GM12878 (cell line): ENCODE data around the gene PTPRN2. TPM values are rescaled to one million over a fixed set of nuclear protein-coding genes. Genes with fewer than 3 reads are reported as not detected.

Experiments
- ATAC-seq: fragments of 200-7000 bp; cut with Tn5 transposase; 3 replicates; pipeline ENCODE4 v1.9.1; 2020; ENCODE audit warnings: mild to moderate bottlenecking, moderate library complexity
- BruUV-seq: library from RNA; stranded (reverse); fragments of 400-500 nt; replicated peaks from 2 replicates; lab custom pipeline; 2021; lab: Mats Ljungman, UMichigan
- CTCF ChIA-PET: fragments of 300-600 bp; sonication (Branson Sonifier 250); formaldehyde crosslinking; extraction: SDS; loops from one replicate; lab custom pipeline; 2021; ENCODE audit warnings: inconsistent platforms; lab: Yijun Ruan, JAX
- POLR2A ChIA-PET: fragments of 350-600 bp; formaldehyde crosslinking; extraction: SDS; loops from one replicate; lab custom pipeline; 2021; ENCODE audit warnings: inconsistent platforms; lab: Charles Lee
- RAD21 ChIA-PET: fragments of 300-600 bp; sonication (Branson Sonifier 250); formaldehyde crosslinking; loops from one replicate; lab custom pipeline; 2023; ENCODE audit warnings: antibody characterized with exemption; ENCODE audit not compliant: unreplicated experiment; lab: Charles Lee
- SMC1A ChIA-PET: fragments of 300-600 bp; sonication (Branson Sonifier 250); formaldehyde crosslinking; loops from one replicate; lab custom pipeline; 2023; ENCODE audit not compliant: unreplicated experiment, uncharacterized antibody; lab: Charles Lee
- DNase-seq: peaks from one replicate; pipeline ENCODE4 v3.0.0-alpha.2; 2011; ENCODE audit warnings: low read depth, low spot score
- FAIRE-seq: peaks from 3 replicates; lab custom pipeline; 2011; peaks lifted over from hg19 to GRCh38; lab: Jason Lieb, UNC
- H2AFZ ChIP-seq: 2 replicates; pipeline ENCODE4 v1.6.0; 2011; ENCODE audit warnings: low read depth, low read length, control low read depth; ENCODE audit not compliant: control insufficient read depth
- H3K27ac ChIP-seq: 2 replicates; pipeline ENCODE4 v1.5.1; 2011; ENCODE audit warnings: control low read depth; ENCODE audit not compliant: control insufficient read depth, insufficient read depth
- H3K27me3 ChIP-seq, 2 experiments: replicated peaks in 1 of 2; 2 replicates each; pipeline versions ENCODE4 v1.6.0 to v1.6.1; 2011; ENCODE audit warnings: low read length in 1 of 2; ENCODE audit not compliant: control insufficient read depth in 2 of 2, insufficient read depth in 2 of 2
- H3K36me3 ChIP-seq, 2 experiments: 2 replicates each; pipeline ENCODE4 v1.5.1; 2011; ENCODE audit warnings: low read length in 1 of 2; ENCODE audit not compliant: control insufficient read depth in 2 of 2, insufficient read depth in 2 of 2
- H3K4me1 ChIP-seq: 2 replicates; pipeline ENCODE4 v1.6.1; 2011; ENCODE audit warnings: mild to moderate bottlenecking, low read length, moderate library complexity, mixed read lengths; ENCODE audit not compliant: control insufficient read depth, insufficient read depth
- H3K4me2 ChIP-seq: 2 replicates; pipeline ENCODE4 v1.6.0; 2011; ENCODE audit warnings: control low read depth; ENCODE audit not compliant: control insufficient read depth, insufficient read depth
- H3K4me3 ChIP-seq: fragments of 200-600 bp; sonication (generic); 2 replicates; pipeline ENCODE4 v1.5.1; 2016
- H3K79me2 ChIP-seq: 2 replicates; pipeline ENCODE4 v1.6.0; 2011; ENCODE audit warnings: low read length; ENCODE audit not compliant: control insufficient read depth, insufficient read depth
- H3K9ac ChIP-seq: 2 replicates; pipeline ENCODE4 v1.8.0; 2011; ENCODE audit warnings: low read length, control low read depth, mixed read lengths; ENCODE audit not compliant: control insufficient read depth, insufficient read depth
- H3K9me3 ChIP-seq: replicated peaks from 3 replicates; pipeline ENCODE4 v1.5.1; 2011; ENCODE audit warnings: mild to moderate bottlenecking, low read length; ENCODE audit not compliant: control insufficient read depth, insufficient read depth
- H4K20me1 ChIP-seq: 2 replicates; pipeline ENCODE4 v1.6.0; 2011; ENCODE audit not compliant: control insufficient read depth, insufficient read depth
- ATF2 ChIP-seq: IDR thresholded peaks from 2 replicates; pipeline ENCODE4 v1.6.1; 2012; ENCODE audit warnings: low read length, inconsistent platforms
- BHLHE40 ChIP-seq, 2 experiments: fragments of 450-650 bp in 1 of 2; IDR thresholded peaks; 2 replicates each; pipeline ENCODE4 v1.6.1; 2011 to 2017; ENCODE audit warnings: low read depth in 2 of 2, borderline replicate concordance in 1 of 2, improper control_type of control experiment in 1 of 2, low read length in 1 of 2, mild to moderate bottlenecking in 1 of 2
- ESRRA ChIP-seq: IDR thresholded peaks from 2 replicates; pipeline ENCODE4 v1.6.1; 2012; ENCODE audit warnings: mild to moderate bottlenecking, low read length, improper control_type of control experiment
- IRF5 ChIP-seq: fragments of 450-650 bp; IDR thresholded peaks from 2 replicates; pipeline ENCODE4 v1.6.1; 2017; ENCODE audit warnings: borderline replicate concordance
- JUNB ChIP-seq: IDR thresholded peaks from 2 replicates; pipeline ENCODE4 v1.6.1; 2016; ENCODE audit warnings: antibody characterized with exemption, mild to moderate bottlenecking
- NBN ChIP-seq: fragments of 450-650 bp; IDR thresholded peaks from 2 replicates; pipeline ENCODE4 v1.6.1; 2016
- NFIC ChIP-seq: IDR thresholded peaks from 2 replicates; pipeline ENCODE4 v1.6.1; 2012; ENCODE audit warnings: low read depth, mild to moderate bottlenecking, inconsistent platforms, low read length, moderate library complexity
- NFXL1 ChIP-seq: fragments of 450-650 bp; IDR thresholded peaks from 2 replicates; pipeline ENCODE4 v1.6.1; 2017; ENCODE audit warnings: antibody characterized with exemption, mild to moderate bottlenecking, borderline replicate concordance
- NR2F1 ChIP-seq: fragments of 450-650 bp; conservative IDR thresholded peaks from 2 replicates; pipeline ENCODE4 v1.6.1; 2017; ENCODE audit warnings: mild to moderate bottlenecking
- RBBP5 ChIP-seq: fragments of 200-600 bp; sonication (generic); conservative IDR thresholded peaks from 2 replicates; pipeline ENCODE4 v1.6.1; 2016
- SMARCA5 ChIP-seq: fragments of 450-650 bp; IDR thresholded peaks from 2 replicates; pipeline ENCODE4 v1.6.1; 2017; ENCODE audit warnings: mild to moderate bottlenecking
- TARDBP ChIP-seq: IDR thresholded peaks from 2 replicates; pipeline ENCODE4 v1.6.1; 2016; ENCODE audit warnings: borderline replicate concordance
- ZNF217 ChIP-seq: fragments of 450-650 bp; IDR thresholded peaks from 2 replicates; pipeline ENCODE4 v1.6.1; 2017; ENCODE audit warnings: antibody characterized with exemption, mild to moderate bottlenecking
- WGBS: methylation state at CpG from one replicate; pipeline ENCODE4 v1.1.6; 2016; ENCODE audit warnings: low lambda C conversion rate; ENCODE audit not compliant: insufficient replicate concordance, insufficient coverage; ENCODE audit errors: missing lambda C conversion rate; 5-methylcytosine and 5-hydroxymethylcytosine counted together
- in situ Hi-C: fragments of 300-500 bp; cut with MboI; formaldehyde crosslinking; loops from 9 replicates; pipeline ENCODE4 v1.14.3; 2018; ENCODE audit warnings: mixed read lengths
- intact Hi-C: fragments of 100-400 bp; cut with micrococcal nuclease; formaldehyde crosslinking; loops from one replicate; pipeline ENCODE4 v1.14.2; 2022; ENCODE audit not compliant: unreplicated experiment
- polyA plus RNA-seq, 11 experiments: library from polyadenylated mRNA; depleted of rRNA in 4 of 11; unstranded in 6 of 11; stranded (reverse) in 5 of 11; fragments of >200 nt; fragmentation: Nextera tagmentation in 4 of 11; fragmentation: Illumina TruSeq in 1 of 11; extraction: Ambion mirVana in 4 of 11; extraction: Trizol in 1 of 11; gene quantifications; 1 replicate in 1 of 11; 2 replicates in 10 of 11; pipeline versions ENCODE4 v1.2.1 to v1.2.3, GENCODE V29; 2011 to 2016; ENCODE audit warnings: inconsistent platforms in 2 of 11, missing spikeins in 2 of 11, low read depth in 1 of 11
- total RNA-seq, 4 experiments: library from RNA; depleted of rRNA in 3 of 4; stranded (reverse); fragments of >200 nt in 3 of 4; fragmentation: Illumina TruSeq in 1 of 4; extraction: Trizol in 1 of 4; gene quantifications; 2 replicates each; pipeline versions ENCODE4 v1.2.1 to v1.2.3, GENCODE V29; 2013 to 2021

PTPRN2 gene
- total and polyA plus RNA-seq, 10 of the 15 experiments (the other 5 are each of a cell fraction or from before 2014, with no cell fraction given): 5.4 TPM; not detected in 9

GRCh38 chr7:157832866-157833607 lies 754.6 kb downstream of the PTPRN2 start:
- H3K36me3 ChIP-seq: no peaks in the 10 kb centered on the region
- POLR2A ChIA-PET: no interaction called here
- H3K4me2 ChIP-seq: no peak overlapping the region
- 50% methylated on average over 35 of the region's 35 CpGs for WGBS
- TF ChIP-seq JUNB (no peak), BHLHE40 (IDR thresholded peaks at IDR 0.05; ENCODE audit: borderline replicate concordance in 1 of 2, low read depth in 2 of 2, low read length in 1 of 2) (no peak), NFIC (no peak)
- H3K9ac ChIP-seq: no peak overlapping the region
- no peak overlapping the region for H3K4me3 ChIP-seq
- FAIRE-seq: no peak
- RAD21 ChIA-PET: no interaction called here
- no peak overlapping the region for H2AFZ ChIP-seq
- no peaks in the 10 kb centered on the region for H4K20me1 ChIP-seq
- BruUV-seq: no TSS peak
- H3K27ac ChIP-seq: no peak overlapping the region
- H3K4me1 ChIP-seq: no peaks in the 10 kb centered on the region
- no peak for DNase-seq
- in situ Hi-C loops (no loop called here), intact Hi-C loops (no loop called here)
- H3K27me3 ChIP-seq: no peaks in the 10 kb centered on the region
- SMC1A ChIA-PET: no interaction called here
- H3K79me2 ChIP-seq: no peaks in the 10 kb centered on the region
- ATAC-seq: no peak
- no peaks in the 10 kb centered on the region; the same call in 1 of the 3 replicates for H3K9me3 ChIP-seq
- CTCF ChIA-PET: no interaction called here

GRCh38 chr7:157832421-157832820 lies 755.2 kb downstream of the PTPRN2 start:
- Histone ChIP-seq H2AFZ (no peak overlapping the region), H3K36me3 (no peaks in the 10 kb centered on the region), H3K27me3 (no peaks in the 10 kb centered on the region), H3K9me3 (no peaks in the 10 kb centered on the region; the same call in 1 of the 3 replicates), H3K79me2 (no peaks in the 10 kb centered on the region), H3K4me2 (no peak overlapping the region), H3K27ac (no peak overlapping the region), H3K4me1 (no peaks in the 10 kb centered on the region), H3K9ac (no peak overlapping the region), H3K4me3 (no peak overlapping the region), H4K20me1 (no peaks in the 10 kb centered on the region)
- no peak for FAIRE-seq
- BruUV-seq: no TSS peak
- in situ Hi-C loops: no loop called here
- ChIA-PET POLR2A (no interaction called here), CTCF (no interaction called here), RAD21 (no interaction called here), SMC1A (no interaction called here)
- DNase-seq: no peak
- TF ChIP-seq RBBP5: no peak
- no peak for TF ChIP-seq IRF5
- no peak for TF ChIP-seq NFXL1
- TF ChIP-seq NR2F1: no peak
- TF ChIP-seq ATF2: no peak
- TF ChIP-seq ESRRA: no peak
- no peak for TF ChIP-seq SMARCA5
- TF ChIP-seq TARDBP: no peak
- TF ChIP-seq ZNF217: no peak
- no peak for TF ChIP-seq NBN
- no peak for ATAC-seq
- WGBS: 4% methylated on average over 6 of the region's 6 CpGs
- intact Hi-C loops: no loop called here
